Measurements from ENCODE around the gene CCR6.

The CCR6 gene

GRCh38 chr6:167121335-167121841, 1.5 kb upstream of the CCR6 start:
- DNase-seq: no peak

GRCh38 chr6:167122041-167122826, 662 bp upstream of the CCR6 start:
- no peak for DNase-seq

- no peak for DNase-seq
These were observed 1.9 kb downstream of the CCR6 start for GRCh38 chr6:167124753-167125152.

- no peak for DNase-seq
These were observed 2.5 kb downstream of the CCR6 start for GRCh38 chr6:167125410-167125809.

GRCh38 chr6:167125855-167126349, 3.0 kb downstream of the CCR6 start:
- no peak for DNase-seq

- no peak for DNase-seq
These were observed 5.1 kb downstream of the CCR6 start for GRCh38 chr6:167127785-167128531.

GRCh38 chr6:167129159-167129558, 6.3 kb downstream of the CCR6 start:
- DNase-seq: no peak

- DNase-seq: no peak
These were observed 6.7 kb downstream of the CCR6 start for GRCh38 chr6:167129562-167129961.

- DNase-seq: no peak
These were observed 7.2 kb downstream of the CCR6 start for GRCh38 chr6:167130008-167130677.

GRCh38 chr6:167130712-167131684, 8.1 kb downstream of the CCR6 start:
- peak in 2 of 3 experiments; percentile 37 to 42 for DNase-seq

GRCh38 chr6:167134448-167135328, 11.8 kb downstream of the CCR6 start:
- DNase-seq: no peak

GRCh38 chr6:167136376-167136775, 13.5 kb downstream of the CCR6 start:
- DNase-seq: no peak

- no peak for DNase-seq
These were observed 14.2 kb downstream of the CCR6 start for GRCh38 chr6:167137081-167137480.

GRCh38 chr6:167137881-167138280, 15.0 kb downstream of the CCR6 start:
- DNase-seq: peak in 2 of 3 experiments; percentile 69

- no peak for DNase-seq
These were observed 16.9 kb downstream of the CCR6 start for GRCh38 chr6:167139761-167140160.

GRCh38 chr6:167140589-167141474, 17.9 kb downstream of the CCR6 start:
- DNase-seq: no peak

GRCh38 chr6:167141667-167142432, 19.0 kb downstream of the CCR6 start:
- peak; percentile 40 to 76 (median 62) for DNase-seq

- DNase-seq: no peak
These were observed 19.5 kb downstream of the CCR6 start for GRCh38 chr6:167142433-167142761.

GRCh38 chr6:167143041-167143440, 20.1 kb downstream of the CCR6 start:
- no peak for DNase-seq
